HG03095 (cell line): ENCODE data around the gene BET1L.
"Not testable (repeated sequence)": the region's sequence is repeated elsewhere in the genome, so short reads cannot be mapped to it uniquely, and the experiment has no call there.

Source experiments
- ATAC-seq: cut with Tn5 transposase; IDR thresholded peaks from one replicate; pipeline ENCODE4 v1.9.1; 2021; ENCODE audit warnings: moderate library complexity; ENCODE audit not compliant: unreplicated experiment

The BET1L gene, protein sequence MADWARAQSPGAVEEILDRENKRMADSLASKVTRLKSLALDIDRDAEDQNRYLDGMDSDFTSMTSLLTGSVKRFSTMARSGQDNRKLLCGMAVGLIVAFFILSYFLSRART

DNA sequence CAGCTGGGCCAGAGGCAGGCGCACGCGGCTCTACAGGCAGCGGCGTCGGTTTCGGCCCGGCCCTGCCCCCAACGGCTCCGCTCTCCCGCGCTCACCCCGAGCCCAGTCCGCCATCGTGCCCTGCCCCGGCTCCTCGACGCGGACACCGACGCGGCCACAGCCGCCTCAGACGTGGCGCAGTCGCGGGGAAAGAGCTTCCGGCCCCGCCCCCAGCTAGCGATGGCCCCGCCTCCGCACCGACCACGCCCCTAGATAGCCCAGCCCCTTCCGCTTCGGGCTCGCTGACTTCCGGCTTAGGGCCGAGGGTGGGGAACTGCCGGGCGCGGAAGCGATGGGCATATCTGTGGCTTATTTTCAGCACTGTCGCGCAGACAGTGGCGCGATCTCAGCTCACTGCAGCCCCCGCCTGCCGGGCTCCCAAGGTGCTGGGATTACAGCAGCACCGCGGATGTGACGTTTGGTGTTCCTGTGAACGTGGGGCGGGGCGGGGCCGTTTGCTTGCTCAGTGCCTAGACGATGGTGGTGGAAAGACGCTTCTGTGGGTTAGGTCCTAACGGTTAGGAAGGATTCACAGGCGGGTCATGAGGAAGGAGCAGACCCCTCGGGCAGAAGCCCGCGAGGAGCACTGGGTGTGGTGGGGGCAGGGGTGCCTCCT is at the start of gene BET1L, which contains the start of gene RIC8A:
Gene BET1L (minus strand): TSS at position 192 of the 655 bp plus-strand sequence. CDS start 78 bp downstream, at position 114.
Gene RIC8A (plus strand): TSS at position 501 of the 655 bp plus-strand sequence. CDS start 1,147 bp downstream, outside the sequence.
- ATAC-seq: peak; percentile 65

DNA sequence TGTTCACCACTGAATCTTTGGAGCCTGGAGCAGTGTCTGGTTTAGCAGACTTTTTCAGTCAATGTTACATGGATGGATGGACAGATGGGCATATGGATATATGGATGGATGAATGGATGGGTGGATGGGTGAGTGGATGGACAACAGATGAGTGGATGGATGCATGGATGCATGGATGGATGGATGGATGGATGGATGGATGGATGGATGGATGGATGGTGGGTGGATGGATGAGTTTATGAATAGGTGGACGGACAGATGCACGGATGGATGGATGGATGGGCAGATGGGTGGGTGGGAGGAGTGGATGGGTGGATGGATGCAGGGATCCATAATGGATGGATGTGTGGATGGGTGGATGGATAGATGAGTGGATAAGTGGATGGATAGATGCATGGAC is 48.6 kb upstream of the BET1L start:
- no peak for ATAC-seq

DNA sequence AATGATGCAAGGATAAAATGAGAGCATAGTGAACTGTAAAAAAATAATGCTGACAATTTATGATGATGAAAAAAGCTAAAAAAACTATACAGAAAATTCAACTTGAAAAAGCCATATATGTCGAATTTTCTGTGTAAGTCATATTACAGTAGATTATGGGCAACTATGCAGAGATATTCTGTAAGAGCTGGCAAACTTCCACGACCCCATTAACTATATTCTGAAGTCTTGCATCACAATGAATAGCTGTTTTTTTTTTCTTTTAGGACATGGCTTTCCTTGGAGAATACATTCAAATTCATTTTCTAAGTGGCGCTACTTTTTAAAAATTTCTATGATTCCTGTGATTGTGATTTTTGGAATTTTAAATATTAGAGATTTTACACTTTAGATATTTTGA is 48.0 kb upstream of the BET1L start:
- no peak for ATAC-seq

DNA sequence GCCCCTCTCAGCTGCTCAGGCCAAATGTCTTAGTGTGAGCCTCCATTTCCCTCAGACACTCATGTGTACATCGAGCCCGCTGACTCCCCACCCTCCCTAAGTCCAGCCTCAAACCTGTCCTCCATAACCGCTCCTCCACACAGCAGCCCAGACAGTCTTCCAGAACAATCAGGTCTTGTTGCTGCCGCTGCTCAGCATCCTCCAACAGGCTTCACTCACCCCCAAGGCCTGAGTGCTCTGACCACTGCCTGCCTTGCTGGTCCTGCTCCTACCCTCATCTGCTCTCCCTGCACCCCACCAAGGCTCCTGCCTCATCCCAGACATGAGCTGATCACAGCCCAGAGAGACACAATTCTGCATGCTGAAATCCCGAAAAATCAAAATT is 46.7 kb upstream of the BET1L start:
- ATAC-seq: no peak

DNA sequence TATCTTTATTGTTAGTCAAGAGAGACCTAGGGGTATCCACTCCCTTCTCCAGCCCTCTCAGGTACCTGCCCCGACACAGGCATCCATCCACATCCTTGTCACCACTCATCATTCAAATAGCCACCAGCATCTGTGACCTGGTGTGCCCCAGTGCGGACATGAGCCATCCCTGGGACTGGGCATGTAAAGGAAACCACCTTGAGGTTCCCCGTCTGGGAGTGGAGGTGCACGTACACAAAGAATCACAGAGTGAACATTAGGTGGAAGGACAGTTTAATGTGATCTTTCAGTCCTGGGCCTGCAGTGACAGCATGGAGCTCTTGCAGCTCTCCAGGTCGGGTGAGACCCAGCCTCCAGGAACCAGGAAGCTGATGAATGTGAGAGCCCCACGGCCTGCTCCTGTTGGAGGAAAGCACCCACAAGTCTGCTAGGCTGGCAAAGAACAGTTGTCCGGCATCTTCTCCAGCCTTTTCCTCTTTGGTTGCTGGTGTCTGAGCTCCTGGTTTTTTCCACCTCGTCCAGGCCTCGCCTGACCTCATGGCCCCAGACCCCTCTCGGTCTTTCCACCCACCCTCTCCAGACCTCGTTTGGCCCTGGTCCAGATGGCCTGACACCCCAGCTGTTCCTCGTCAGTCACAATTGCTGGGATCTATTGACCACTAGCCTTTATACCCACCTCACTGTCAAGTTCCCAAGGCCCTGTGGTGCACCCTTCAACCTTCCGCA is 46.1 kb upstream of the BET1L start:
- no peak for ATAC-seq

DNA sequence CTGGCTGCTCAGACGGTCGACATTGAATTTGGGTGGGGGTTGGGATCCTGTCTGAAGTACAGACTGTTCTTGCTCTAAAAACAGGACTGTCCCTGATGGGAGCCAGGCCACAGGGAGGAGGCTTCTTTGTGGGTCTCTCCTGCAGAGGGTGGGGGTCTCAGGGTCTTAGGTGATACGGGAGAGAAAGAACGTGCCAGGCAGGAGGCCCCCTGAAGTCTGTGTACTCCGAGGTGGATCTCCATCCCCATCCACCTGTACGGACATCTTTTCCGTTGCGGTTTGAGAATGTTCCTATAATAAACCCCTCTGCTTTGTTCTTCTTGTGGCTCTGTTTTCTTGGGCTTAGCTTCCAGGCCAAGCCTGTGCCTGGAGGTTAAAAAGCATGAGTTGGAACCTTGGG is 45.5 kb upstream of the BET1L start:
- ATAC-seq: no peak

DNA sequence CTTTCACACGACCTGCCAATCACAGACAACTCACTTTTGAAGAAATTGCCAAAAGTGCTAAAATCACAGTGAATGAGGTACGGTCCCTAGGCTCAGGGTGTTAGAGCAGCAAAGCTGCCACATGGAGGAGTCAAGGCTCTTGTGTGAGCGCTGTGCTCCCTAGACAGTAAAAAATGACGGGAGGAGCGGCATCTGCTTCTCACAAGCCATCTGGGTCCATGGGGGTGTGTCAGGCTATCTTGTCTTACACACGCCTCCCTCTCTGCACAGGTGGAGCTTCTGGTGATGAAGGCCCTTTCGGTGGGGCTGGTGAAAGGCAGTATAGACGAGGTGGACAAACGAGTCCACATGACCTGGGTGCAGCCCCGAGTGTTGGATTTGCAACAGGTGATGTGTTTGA is 44.4 kb upstream of the BET1L start:
- no peak for ATAC-seq

DNA sequence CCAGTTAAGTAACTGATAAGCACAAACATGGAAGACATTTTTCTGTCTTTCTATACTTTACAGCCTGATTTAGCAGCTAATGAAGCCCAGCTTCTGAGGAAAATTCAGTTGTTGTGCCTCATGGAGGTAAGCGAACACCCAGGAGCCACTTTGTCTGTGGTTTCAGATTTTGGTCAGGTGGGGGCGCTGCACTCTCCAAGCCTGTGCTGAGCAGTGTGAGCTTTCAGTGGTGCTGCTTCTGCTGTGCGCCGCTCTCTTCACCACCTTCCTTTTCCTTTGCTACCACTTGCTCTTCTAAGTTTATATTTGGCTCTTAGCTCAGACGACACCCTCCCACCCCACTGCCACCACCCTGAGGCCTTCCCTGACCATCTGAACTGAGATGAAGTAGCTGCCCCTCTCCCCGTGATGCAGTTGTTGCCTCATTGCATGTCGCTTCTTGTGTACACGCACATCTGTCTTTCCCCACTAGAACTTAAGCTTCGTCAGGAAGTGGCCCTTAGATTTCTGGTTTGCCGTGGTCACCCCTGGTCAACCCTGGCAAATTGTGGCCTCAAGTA is 43.6 kb upstream of the BET1L start:
- no peak for ATAC-seq

DNA sequence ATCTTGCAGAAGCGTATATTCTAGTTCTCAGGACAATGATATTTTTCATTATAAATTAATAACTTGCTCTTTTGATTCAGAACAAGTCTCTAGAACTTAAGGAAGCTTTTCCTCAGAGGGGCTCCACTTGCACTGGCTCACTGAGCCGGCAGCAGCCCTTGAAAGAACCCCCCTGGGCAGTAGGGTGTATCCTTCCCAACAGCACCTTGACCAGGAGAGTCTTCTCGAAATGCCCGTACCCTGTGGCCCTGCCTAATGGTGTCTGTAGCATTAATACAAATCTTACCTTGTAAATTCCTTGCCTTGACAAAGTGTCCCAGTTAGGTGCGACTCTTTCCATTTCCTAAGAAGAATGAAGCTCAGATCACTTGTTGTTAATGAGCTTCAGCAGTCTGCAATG is 43.1 kb upstream of the BET1L start:
- ATAC-seq: no peak

DNA sequence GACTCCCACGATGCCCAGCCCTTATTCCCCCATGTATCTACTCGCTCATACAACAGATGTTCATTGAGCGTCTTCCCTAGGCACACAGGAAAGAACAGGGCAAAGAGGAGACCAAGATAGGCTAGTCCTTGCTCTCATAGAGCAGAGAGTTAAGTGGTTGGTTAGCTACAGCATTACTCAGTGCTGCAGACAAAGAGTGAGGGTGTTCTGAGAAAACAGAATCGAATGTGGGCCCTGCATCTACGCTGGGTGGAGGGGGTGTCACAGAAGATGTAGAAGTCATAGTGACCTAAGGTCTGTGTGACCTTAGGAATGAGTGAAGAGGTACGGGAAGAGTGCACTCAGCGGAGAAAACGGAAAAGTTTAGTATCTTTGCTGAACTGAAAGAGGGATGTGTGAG is 41.9 kb upstream of the BET1L start:
- ATAC-seq: no peak

DNA sequence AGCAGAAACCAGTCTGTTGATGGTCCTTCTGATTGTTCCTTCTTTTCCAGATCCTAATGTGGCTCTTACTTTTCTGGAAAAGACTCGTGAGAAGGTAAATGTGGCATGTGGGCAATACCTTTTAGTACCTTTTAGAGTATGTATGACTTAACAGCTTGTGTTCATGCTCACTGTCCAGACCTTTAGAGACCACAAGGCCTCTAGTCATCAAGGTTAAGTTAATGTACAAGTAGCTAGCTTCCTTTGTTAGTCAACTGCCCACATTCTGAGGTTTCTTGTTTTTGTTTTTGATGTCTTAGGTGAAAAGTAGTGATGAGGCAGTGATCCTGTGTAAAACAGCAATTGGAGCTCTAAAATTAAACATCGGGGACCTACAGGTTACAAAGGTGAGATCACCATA is 37.2 kb upstream of the BET1L start:
- ATAC-seq: no peak

DNA sequence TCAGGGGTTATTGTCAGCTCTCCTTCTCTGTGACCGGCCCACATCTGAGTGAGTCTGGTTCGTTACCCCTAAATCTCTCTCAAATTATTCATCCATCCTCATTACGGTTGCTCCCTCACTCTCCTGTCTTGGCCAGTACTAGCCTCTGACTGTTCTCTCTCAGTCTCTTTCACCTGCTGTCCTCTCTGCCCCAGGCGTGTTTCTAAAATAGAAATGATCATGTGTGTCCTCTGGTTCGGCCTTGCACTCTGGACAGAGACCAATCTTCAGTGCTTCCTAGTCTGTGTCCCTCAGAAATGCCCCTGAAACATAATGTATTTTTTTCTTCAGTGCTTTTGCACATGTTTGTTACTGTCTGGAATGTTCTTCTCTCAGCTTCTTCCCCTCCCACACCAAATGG is 34.4 kb upstream of the BET1L start:
- ATAC-seq: no peak

DNA sequence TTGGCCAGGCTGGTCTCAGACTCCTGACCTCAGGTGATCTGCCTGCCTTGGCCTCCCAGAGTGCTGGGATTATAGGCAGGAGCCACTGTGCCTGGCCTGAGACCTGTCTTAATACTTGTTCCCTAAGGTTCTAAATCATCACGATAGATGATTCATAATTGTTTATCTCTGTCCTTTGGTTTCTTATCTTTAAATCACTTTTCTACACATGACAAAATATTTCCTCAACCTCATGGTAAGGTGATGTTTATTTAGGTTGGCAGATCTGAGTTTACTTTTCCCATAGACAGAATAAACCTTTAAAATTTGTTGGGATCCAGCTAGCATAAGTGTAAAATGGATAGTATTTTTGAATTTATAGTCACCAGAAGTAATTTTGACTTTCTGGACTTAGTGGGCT is 33.1 kb upstream of the BET1L start:
- ATAC-seq: no peak

DNA sequence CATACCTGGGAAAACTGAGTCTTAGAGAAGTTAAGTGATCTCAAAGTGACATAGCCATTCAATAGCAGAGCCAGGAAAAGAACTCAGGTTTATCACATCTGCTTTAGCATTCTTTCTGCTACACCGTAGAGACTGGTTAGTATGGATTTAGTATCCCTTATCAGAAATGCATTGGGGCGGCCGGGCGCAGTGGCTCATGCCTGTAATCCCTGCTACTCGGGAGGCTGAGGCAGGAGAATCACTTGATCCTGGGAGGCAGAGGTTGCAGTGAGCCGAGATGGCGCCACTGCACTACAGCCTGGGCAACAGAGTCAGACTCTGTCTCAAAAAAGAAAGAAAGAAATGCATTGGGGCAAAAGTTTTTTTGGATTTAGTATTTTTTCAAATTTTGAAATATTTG is 31.1 kb upstream of the BET1L start:
- ATAC-seq: not testable (repeated sequence)

DNA sequence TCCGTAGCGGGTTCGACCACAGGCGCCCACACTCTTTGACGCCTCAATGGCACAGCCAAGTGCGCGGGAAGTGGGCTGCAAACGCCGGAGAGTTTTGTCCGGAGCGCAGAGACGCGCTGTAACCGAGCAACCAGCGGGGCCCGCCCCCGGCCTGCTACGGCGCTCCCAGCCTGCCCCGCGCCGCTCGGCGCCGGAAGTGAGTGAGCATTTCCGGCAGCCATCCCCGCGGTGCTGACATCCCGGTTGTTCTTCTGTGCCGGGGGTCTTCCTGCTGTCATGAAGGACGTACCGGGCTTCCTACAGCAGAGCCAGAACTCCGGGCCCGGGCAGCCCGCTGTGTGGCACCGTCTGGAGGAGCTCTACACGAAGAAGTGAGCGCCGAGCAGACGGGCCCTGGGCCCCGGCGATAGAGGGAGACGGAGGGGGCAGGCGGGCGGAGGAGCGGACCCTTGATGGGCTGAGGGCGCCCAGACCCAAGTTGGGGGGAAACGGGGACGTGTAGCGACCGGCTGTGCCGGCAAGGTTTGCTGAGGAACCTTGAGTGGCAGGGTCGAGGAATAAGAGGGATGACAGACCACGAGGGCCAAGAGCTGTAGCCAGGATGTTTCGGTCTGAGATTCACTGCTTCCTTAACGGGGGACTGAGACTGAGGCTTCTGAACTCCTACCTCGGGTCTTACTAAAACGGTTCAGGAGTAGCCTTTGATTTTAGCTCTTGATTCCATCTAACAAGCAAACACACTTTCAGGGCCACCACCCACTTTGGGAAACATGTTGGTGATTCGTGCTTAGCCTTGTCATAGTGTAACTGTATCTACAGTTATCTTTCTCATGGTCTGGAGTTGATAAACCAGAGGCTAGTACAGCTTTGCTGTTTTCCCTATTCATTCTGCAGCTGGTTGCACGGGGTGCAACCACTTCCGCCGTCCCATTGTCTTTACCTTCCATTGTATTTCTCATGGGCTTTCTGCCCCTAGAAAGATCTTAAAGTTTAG is 29.9 kb upstream of the BET1L start, which contains the start of gene PSMD13:
Gene PSMD13 (plus strand): TSS at position 203 of the 994 bp plus-strand sequence. CDS start 74 bp downstream, at position 277.
- ATAC-seq: peak; percentile 73

DNA sequence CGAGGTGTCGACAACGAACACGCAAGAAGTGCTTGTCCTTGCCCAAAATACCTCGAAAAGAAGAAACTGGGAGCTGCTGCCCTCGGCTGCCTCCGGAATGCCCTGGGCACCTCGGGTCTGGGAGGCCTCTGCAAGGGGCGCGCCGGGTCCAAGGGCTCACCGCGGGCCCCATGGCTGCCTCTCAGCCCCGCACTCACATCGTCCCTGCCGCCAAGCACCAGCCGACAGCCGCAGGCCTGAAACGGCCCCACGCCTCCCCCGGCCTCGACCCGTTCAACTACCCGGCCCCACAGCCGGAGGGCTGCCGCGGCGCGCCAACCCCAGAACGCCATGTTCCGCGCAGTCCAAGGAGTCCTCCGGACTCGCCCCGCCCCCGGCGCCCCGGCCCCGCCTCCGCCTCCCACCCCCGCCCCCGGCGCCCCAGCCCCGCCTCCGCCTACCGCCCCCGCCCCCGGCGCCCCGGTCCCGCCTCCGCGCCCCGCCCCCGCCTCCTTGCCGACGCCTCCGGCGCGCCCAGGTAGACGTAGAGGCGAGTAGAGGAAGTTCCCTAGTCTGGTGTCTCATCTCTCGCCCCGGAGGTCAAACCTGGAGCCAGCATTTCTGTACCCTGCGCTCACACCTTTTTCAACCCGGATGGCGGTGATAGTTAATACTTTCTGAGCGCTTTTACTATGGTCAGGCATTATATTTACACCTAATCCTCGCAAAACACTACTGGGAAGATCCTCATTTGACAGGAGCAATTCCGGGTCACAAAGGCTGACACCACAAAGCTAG is 29.0 kb upstream of the BET1L start, which contains the start of gene SIRT3:
Gene SIRT3 (minus strand): TSS at position 346 of the 777 bp plus-strand sequence. CDS start 14 bp downstream, at position 332.
- ATAC-seq: peak; percentile 65

DNA sequence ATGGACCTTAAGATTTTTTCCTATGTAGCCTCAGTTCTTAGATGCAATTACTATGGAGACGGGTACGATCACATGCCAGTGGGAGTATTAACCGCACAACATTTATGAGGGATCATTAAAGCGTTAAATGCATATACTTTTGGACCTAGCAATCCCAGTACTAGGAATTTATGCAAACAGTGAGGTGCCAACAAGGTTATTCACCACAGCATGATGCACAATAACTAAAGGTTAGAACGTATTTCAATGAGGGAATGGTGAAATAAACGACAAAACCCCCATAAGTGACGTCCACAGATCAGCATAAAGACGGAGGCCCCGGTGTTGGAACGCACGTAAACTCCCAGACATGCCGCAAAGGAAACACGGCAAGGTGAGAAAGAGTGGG is 28.4 kb upstream of the BET1L start:
- no peak for ATAC-seq

DNA sequence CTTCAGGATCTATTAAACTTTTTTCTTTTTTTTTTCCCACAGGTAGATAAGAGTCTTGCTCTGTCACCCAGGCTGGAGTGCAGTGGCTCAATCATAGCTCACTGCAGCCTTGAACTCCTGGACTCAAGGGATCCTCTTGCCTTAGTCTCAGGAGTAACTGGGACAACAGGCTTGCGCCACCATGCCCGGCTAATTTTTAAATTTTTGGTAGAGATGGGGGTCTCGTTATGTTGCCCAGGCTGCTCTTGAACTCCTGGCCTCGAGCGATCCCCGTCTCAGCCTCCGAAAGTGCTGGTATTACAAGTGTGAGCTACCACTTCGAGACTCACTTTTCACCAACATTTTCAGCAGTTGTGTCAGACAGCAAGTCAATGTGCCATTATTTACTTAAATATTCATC is 28.0 kb upstream of the BET1L start:
- ATAC-seq: no peak

DNA sequence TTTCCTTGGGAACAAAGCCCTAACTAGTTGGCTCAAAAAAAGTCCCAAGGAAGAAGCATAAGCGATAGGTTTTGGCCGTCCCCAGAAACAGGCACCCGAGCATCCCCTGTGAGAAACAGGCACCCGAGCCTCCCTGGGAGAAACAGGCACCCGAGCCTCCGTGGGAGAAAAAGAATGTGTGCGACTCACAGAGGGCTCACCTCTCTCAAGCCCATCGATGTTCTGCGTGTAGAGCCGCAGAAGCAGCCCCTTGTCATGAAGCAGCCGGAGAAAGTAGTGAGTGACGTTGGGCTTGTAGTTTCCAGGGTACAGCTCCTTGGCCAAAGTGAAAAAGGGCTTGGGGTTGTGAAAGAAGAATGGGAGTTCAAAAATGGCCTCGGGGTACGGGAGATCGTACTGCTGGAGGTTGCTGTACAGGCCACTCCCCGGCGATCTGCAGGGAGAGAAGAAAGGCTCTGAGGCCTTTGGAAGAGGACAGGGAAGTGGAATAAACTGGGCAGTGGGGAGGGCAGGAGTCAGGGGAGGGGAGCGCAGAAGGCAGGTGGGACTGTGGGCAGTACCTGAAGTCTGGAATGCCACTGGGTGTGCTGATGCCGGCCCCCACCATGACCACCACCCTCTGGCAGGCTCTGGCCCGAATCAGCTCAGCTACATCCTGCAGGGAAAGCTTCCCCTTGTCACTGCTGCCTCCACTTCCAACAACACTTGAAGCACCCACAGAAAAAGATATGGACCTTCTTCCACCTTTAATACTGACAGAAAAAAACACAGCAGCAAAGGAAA is 25.8 kb upstream of the BET1L start:
- no peak for ATAC-seq
